IMR-90 (cell line): ENCODE results near the gene OR14I1.
"Not testable (repeated sequence)": the region's sequence is repeated elsewhere in the genome, so short reads cannot be mapped to it uniquely, and the experiment has no call there.

Experiments used
- BHLHE40 ChIP-seq: fragments of 150-350 bp; IDR thresholded peaks from 2 replicates; pipeline ENCODE4 v1.6.1; 2016; ENCODE audit warnings: mild to moderate bottlenecking, low read depth, low read length
- CEBPB ChIP-seq: IDR thresholded peaks from 2 replicates; pipeline ENCODE4 v1.6.1; 2012; ENCODE audit warnings: low read depth, low read length, improper control_type of control experiment
- FOS ChIP-seq: fragments of 150-350 bp; IDR thresholded peaks from 2 replicates; pipeline ENCODE4 v1.6.1; 2016; ENCODE audit warnings: low read depth, low read length
- MAFK ChIP-seq: IDR thresholded peaks from 2 replicates; pipeline ENCODE4 v1.6.1; 2012; ENCODE audit warnings: low read depth, low read length, improper control_type of control experiment
- MXI1 ChIP-seq: IDR thresholded peaks from 2 replicates; pipeline ENCODE4 v1.6.1; 2012; ENCODE audit warnings: low read depth, mild to moderate bottlenecking, low read length, moderate library complexity, borderline replicate concordance
- NFE2L2 ChIP-seq: fragments of 150-350 bp; IDR thresholded peaks from 2 replicates; pipeline ENCODE4 v1.6.1; 2016; ENCODE audit warnings: low read depth, mild to moderate bottlenecking, low read length
- POLR2A ChIP-seq: IDR thresholded peaks from 2 replicates; pipeline ENCODE4 v1.6.1; 2012; ENCODE audit warnings: mild to moderate bottlenecking, low read depth, low read length
- RAD21 ChIP-seq: IDR thresholded peaks from 2 replicates; pipeline ENCODE4 v1.6.1; 2012; ENCODE audit warnings: low read length, improper control_type of control experiment
- RCOR1 ChIP-seq: IDR thresholded peaks from 2 replicates; pipeline ENCODE4 v1.6.1; 2012; ENCODE audit warnings: mild to moderate bottlenecking, low read length, improper control_type of control experiment; ENCODE audit not compliant: insufficient replicate concordance
- RFX5 ChIP-seq: IDR thresholded peaks from 2 replicates; pipeline ENCODE4 v1.8.0; 2012; ENCODE audit warnings: low read depth, mild to moderate bottlenecking, low read length, moderate library complexity
- SMC3 ChIP-seq: fragments of 150-350 bp; IDR thresholded peaks from 2 replicates; pipeline ENCODE4 v1.6.1; 2016; ENCODE audit warnings: low read depth, mild to moderate bottlenecking, antibody characterized with exemption, low read length, moderate library complexity
- TF ChIP-seq, protein P1 (sequence below): conservative IDR thresholded peaks from 2 replicates; pipeline ENCODE4 v1.5.1; 2012; ENCODE audit warnings: mild to moderate bottlenecking, low read depth, low read length, improper control_type of control experiment
- TF ChIP-seq, protein P2 (sequence below): fragments of 150-350 bp; IDR thresholded peaks from 2 replicates; pipeline ENCODE4 v1.6.1; 2017; ENCODE audit warnings: mild to moderate bottlenecking, antibody characterized with exemption, low read length, low read depth

DNA sequence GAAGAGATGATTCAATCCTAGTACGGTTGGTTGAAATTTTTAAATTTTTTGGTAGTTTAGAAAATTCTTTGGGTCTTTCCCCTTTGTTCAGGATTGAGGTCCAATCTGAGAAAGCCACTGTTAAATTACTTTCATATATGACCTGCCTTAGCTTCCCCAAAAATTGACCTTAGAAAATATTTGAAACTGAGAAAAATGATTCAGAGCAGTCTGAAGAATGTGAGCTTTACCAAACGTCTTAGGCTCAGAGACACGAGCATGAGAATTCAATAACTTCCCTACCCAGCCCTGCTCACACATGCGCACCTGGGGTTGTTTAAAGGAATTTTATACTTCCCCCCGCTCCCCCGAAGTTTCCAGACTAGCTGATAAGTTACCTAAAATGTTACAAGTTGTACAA lies 45.8 kb downstream of the OR14I1 start:
- TF ChIP-seq SMC3, FOS, POLR2A, RFX5, MAFK, RAD21, CEBPB, NFE2L2, BHLHE40, RCOR1, MXI1: not testable (repeated sequence)
- TF ChIP-seq, protein P1, sequence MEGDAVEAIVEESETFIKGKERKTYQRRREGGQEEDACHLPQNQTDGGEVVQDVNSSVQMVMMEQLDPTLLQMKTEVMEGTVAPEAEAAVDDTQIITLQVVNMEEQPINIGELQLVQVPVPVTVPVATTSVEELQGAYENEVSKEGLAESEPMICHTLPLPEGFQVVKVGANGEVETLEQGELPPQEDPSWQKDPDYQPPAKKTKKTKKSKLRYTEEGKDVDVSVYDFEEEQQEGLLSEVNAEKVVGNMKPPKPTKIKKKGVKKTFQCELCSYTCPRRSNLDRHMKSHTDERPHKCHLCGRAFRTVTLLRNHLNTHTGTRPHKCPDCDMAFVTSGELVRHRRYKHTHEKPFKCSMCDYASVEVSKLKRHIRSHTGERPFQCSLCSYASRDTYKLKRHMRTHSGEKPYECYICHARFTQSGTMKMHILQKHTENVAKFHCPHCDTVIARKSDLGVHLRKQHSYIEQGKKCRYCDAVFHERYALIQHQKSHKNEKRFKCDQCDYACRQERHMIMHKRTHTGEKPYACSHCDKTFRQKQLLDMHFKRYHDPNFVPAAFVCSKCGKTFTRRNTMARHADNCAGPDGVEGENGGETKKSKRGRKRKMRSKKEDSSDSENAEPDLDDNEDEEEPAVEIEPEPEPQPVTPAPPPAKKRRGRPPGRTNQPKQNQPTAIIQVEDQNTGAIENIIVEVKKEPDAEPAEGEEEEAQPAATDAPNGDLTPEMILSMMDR, result not testable (repeated sequence)
- TF ChIP-seq, protein P2, sequence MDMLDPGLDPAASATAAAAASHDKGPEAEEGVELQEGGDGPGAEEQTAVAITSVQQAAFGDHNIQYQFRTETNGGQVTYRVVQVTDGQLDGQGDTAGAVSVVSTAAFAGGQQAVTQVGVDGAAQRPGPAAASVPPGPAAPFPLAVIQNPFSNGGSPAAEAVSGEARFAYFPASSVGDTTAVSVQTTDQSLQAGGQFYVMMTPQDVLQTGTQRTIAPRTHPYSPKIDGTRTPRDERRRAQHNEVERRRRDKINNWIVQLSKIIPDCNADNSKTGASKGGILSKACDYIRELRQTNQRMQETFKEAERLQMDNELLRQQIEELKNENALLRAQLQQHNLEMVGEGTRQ, result not testable (repeated sequence)
